ENCODE measurements around the gene P4HA3. TPM values are rescaled to one million over a fixed set of nuclear protein-coding genes. Genes with fewer than 3 reads are reported as not detected.

The P4HA3 gene
- total and polyA plus RNA-seq, 9 of the 15 experiments (the other 6 are each of a cell fraction or from before 2014, with no cell fraction given), result 0.01 to 0.03 TPM; not detected in 7

DNA sequence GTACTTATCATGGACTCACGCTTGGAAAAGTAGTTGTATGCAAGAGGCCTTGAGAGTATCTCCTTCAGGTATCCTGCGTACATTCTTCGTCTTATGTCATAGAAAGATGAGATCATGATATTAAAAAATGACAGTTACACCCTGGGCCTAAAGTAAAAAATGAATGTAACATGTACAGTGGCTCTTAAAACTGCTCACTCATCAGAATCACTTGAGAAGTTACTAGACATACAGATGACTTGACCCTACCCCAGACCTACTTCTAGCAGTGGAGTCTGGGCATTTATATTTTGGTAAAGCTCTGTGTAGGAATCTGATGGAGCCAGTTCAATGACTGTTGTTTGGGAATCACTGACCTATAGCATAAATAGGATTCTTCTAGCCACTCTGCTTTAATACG lies 85.9 kb downstream of the P4HA3 start:
- H2AFZ ChIP-seq (ENCODE audit: low read depth, low read length), result no peak overlapping the region
- H3K4me3 ChIP-seq, result no peak overlapping the region
- DNase-seq (ENCODE audit: extremely low read depth in 1 of 4, low spot score in 3 of 4), result no peak
- WGBS (ENCODE audit: insufficient coverage, low coverage, missing lambda C conversion rate), result 99% methylated on average over 4 of the region's 4 CpGs
- POLR2A ChIA-PET, result no interaction called here
- H3K27ac ChIP-seq (ENCODE audit: extremely low read depth, low read depth, low read length), result no peak overlapping the region
- in situ Hi-C loops (cut with MboI), result no loop called here
- H3K36me3 ChIP-seq (ENCODE audit: control insufficient read depth, insufficient read depth, low read length), result peaks cover 32% of the 10 kb centered on the region
- H3K27me3 ChIP-seq (ENCODE audit: control insufficient read depth in 2 of 2, insufficient read depth in 2 of 2, low read length in 2 of 2), result no peaks in the 10 kb centered on the region
- intact Hi-C loops (cut with micrococcal nuclease), result no loop called here
- no peaks in the 10 kb centered on the region for H4K20me1 ChIP-seq (replicated peaks; ENCODE audit: control insufficient read depth, insufficient read depth, low read length)
- CTCF ChIA-PET (ENCODE audit: low intra/inter-chr PET ratio), result no interaction called here
- ATAC-seq, result no peak
- H3K79me2 ChIP-seq (ENCODE audit: control insufficient read depth, insufficient read depth, low read length), result no peaks in the 10 kb centered on the region; the same call in 1 of the 3 replicates
- H3K4me2 ChIP-seq (ENCODE audit: insufficient read depth, low read length), result no peak overlapping the region
- BruUV-seq (replicated peaks), result no TSS peak
- FAIRE-seq, result no peak
- H3K9me3 ChIP-seq (replicated peaks; ENCODE audit: control insufficient read depth, insufficient read depth, low read depth, low read length), result no peaks in the 10 kb centered on the region
- H3K9ac ChIP-seq (ENCODE audit: insufficient read depth in 1 of 2, low read depth in 2 of 2, low read length in 2 of 2), result no peak overlapping the region
- H3K4me1 ChIP-seq (replicated peaks in 1 of 2; ENCODE audit: control insufficient read depth in 2 of 2, insufficient read depth in 2 of 2, low read length in 2 of 2), result no peaks in the 10 kb centered on the region
- no peaks in the 10 kb centered on the region for H3K9me1 ChIP-seq (ENCODE audit: control insufficient read depth, insufficient read depth, low read length)
- TF ChIP-seq ZNF3 (CRISPR knock-in tag; IDR thresholded peaks at IDR 0.05) (no peak), MAFF (IDR thresholded peaks at IDR 0.05; ENCODE audit: low read length) (peak; percentile 15; the same call in 1 of the 2 replicates), TAF7 (tag; IDR thresholded peaks at IDR 0.05) (no peak), MAFG (tag; conservative IDR thresholded peaks at IDR 0.05) (peak; percentile 53), ETV6 (IDR thresholded peaks at IDR 0.05; ENCODE audit: borderline replicate concordance in 1 of 2, low read depth in 2 of 2, low read length in 1 of 2) (no peak), ETV6 (CRISPR knock-in tag; IDR thresholded peaks at IDR 0.05; ENCODE audit: borderline replicate concordance) (no peak), EP300 (IDR thresholded peaks at IDR 0.05; ENCODE audit: low read length) (no peak), NBN (IDR thresholded peaks at IDR 0.05; ENCODE audit: low read depth) (no peak), SREBF1 (IDR thresholded peaks at IDR 0.05; ENCODE audit: borderline replicate concordance, low read depth, low read length) (no peak), CBX5 (IDR thresholded peaks at IDR 0.05; ENCODE audit: borderline replicate concordance, low read depth) (no peak), MAFK (IDR thresholded peaks at IDR 0.05; ENCODE audit: low read length) (0 out of 2 replicates have a peak, but pooled peaks have one; percentile 28), C11orf30 (IDR thresholded peaks at IDR 0.05; ENCODE audit: low read depth) (peak; percentile 72), ZNF316 (IDR thresholded peaks at IDR 0.05) (peak; percentile 79), POLR2AphosphoS5 (IDR thresholded peaks at IDR 0.05; ENCODE audit: control insufficient read depth, insufficient read depth, low read depth, low read length) (no peak), KLF6 (CRISPR knock-in tag; IDR thresholded peaks at IDR 0.05; ENCODE audit: borderline replicate concordance) (no peak), FOXM1 (IDR thresholded peaks at IDR 0.05; ENCODE audit: low read depth) (no peak), FOXM1 (CRISPR knock-in tag; IDR thresholded peaks at IDR 0.05; ENCODE audit: low read depth) (no peak)
- TF ChIP-seq, protein P1, sequence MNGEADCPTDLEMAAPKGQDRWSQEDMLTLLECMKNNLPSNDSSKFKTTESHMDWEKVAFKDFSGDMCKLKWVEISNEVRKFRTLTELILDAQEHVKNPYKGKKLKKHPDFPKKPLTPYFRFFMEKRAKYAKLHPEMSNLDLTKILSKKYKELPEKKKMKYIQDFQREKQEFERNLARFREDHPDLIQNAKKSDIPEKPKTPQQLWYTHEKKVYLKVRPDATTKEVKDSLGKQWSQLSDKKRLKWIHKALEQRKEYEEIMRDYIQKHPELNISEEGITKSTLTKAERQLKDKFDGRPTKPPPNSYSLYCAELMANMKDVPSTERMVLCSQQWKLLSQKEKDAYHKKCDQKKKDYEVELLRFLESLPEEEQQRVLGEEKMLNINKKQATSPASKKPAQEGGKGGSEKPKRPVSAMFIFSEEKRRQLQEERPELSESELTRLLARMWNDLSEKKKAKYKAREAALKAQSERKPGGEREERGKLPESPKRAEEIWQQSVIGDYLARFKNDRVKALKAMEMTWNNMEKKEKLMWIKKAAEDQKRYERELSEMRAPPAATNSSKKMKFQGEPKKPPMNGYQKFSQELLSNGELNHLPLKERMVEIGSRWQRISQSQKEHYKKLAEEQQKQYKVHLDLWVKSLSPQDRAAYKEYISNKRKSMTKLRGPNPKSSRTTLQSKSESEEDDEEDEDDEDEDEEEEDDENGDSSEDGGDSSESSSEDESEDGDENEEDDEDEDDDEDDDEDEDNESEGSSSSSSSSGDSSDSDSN (IDR thresholded peaks at IDR 0.05; ENCODE audit: borderline replicate concordance in 1 of 2, low read depth in 2 of 2, low read length in 2 of 2), result no peak
- TF ChIP-seq, protein P2, sequence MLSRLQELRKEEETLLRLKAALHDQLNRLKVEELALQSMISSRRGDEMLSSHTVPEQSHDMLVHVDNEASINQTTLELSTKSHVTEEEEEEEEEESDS (CRISPR knock-in tag; IDR thresholded peaks at IDR 0.05), result no peak
- TF ChIP-seq, protein P3, sequence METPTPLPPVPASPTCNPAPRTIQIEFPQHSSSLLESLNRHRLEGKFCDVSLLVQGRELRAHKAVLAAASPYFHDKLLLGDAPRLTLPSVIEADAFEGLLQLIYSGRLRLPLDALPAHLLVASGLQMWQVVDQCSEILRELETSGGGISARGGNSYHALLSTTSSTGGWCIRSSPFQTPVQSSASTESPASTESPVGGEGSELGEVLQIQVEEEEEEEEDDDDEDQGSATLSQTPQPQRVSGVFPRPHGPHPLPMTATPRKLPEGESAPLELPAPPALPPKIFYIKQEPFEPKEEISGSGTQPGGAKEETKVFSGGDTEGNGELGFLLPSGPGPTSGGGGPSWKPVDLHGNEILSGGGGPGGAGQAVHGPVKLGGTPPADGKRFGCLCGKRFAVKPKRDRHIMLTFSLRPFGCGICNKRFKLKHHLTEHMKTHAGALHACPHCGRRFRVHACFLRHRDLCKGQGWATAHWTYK (CRISPR knock-in tag; IDR thresholded peaks at IDR 0.05), result no peak
- TF ChIP-seq, protein P4, sequence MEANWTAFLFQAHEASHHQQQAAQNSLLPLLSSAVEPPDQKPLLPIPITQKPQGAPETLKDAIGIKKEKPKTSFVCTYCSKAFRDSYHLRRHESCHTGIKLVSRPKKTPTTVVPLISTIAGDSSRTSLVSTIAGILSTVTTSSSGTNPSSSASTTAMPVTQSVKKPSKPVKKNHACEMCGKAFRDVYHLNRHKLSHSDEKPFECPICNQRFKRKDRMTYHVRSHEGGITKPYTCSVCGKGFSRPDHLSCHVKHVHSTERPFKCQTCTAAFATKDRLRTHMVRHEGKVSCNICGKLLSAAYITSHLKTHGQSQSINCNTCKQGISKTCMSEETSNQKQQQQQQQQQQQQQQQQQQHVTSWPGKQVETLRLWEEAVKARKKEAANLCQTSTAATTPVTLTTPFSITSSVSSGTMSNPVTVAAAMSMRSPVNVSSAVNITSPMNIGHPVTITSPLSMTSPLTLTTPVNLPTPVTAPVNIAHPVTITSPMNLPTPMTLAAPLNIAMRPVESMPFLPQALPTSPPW (CRISPR knock-in tag; IDR thresholded peaks at IDR 0.05), result no peak
